Natural killer cell (primary cell): Measurements from ENCODE around the gene KCP. TPM values are rescaled to one million over a fixed set of nuclear protein-coding genes. Genes with fewer than 3 reads are reported as not detected.
A peak's percentile ranks its signal among the peaks of the same experiment; 100 is the strongest.

Experiments used
- ATAC-seq, 3 donors: fragments of 150-1000 bp in 2 of 3; fragments of 200-7000 bp in 1 of 3; cut with Tn5 transposase; 1 replicate in 1 of 3; 2 replicates in 2 of 3; pipeline ENCODE4 v1.10.0; 2021; ENCODE audit warnings: mild to moderate bottlenecking in 2 of 3, moderate library complexity in 2 of 3
- DNase-seq, 2 donors: peaks; one replicate each; pipeline versions ENCODE4 v3.0.0 to v3.0.0-alpha.2; 2013 to 2021; ENCODE audit warnings: mixed read lengths in 1 of 2
- H3K27ac ChIP-seq: one replicate; pipeline ENCODE4 v1.5.1; 2013; ENCODE audit warnings: mild to moderate bottlenecking, low read length
- H3K27me3 ChIP-seq: one replicate; pipeline ENCODE4 v1.6.1; 2013; ENCODE audit warnings: low read length; ENCODE audit not compliant: control insufficient read depth, insufficient read depth
- H3K36me3 ChIP-seq: one replicate; pipeline ENCODE4 v1.6.1; 2013; ENCODE audit warnings: low read length; ENCODE audit not compliant: control insufficient read depth, insufficient read depth
- H3K4me1 ChIP-seq: one replicate; pipeline ENCODE4 v1.6.1; 2013; ENCODE audit warnings: low read length; ENCODE audit not compliant: control insufficient read depth, insufficient read depth
- H3K4me3 ChIP-seq: one replicate; pipeline ENCODE4 v1.5.1; 2013; ENCODE audit warnings: low read length
- H3K9me3 ChIP-seq: one replicate; pipeline ENCODE4 v1.6.1; 2013; ENCODE audit warnings: low read length; ENCODE audit not compliant: control insufficient read depth, insufficient read depth
- H3K27ac Mint-ChIP-seq, 2 donors: one replicate each; pipeline ENCODE4 v1.8.0; 2022; ENCODE audit warnings: mild to moderate bottlenecking in 2 of 2, mixed read lengths in 2 of 2, moderate library complexity in 1 of 2
- H3K27me3 Mint-ChIP-seq, 2 donors: one replicate each; pipeline ENCODE4 v1.8.0; 2022; ENCODE audit warnings: low read depth in 2 of 2, mixed read lengths in 2 of 2
- H3K36me3 Mint-ChIP-seq: one replicate; pipeline ENCODE4 v1.8.0; 2022; ENCODE audit warnings: mixed read lengths
- H3K4me1 Mint-ChIP-seq, 2 donors: one replicate each; pipeline ENCODE4 v1.8.0; 2022; ENCODE audit warnings: mixed read lengths in 2 of 2
- H3K4me3 Mint-ChIP-seq: one replicate; pipeline ENCODE4 v1.8.0; 2022; ENCODE audit warnings: mild to moderate bottlenecking, moderate library complexity, mixed read lengths
- H3K9me3 Mint-ChIP-seq, 2 donors: one replicate each; pipeline ENCODE4 v1.8.0; 2022; ENCODE audit warnings: mixed read lengths in 2 of 2
- CTCF ChIP-seq: fragments of 200-600 bp; IDR thresholded peaks from one replicate; pipeline ENCODE4 v1.8.0; 2022; ENCODE audit warnings: antibody characterized with exemption
- WGBS: methylation state at CpG from one replicate; pipeline ENCODE4 v1.1.7; 2013; ENCODE audit warnings: missing lambda C conversion rate; ENCODE audit not compliant: insufficient coverage; 5-methylcytosine and 5-hydroxymethylcytosine counted together
- intact Hi-C: fragments of 100-400 bp; cut with micrococcal nuclease; formaldehyde crosslinking; loops from one replicate; pipeline ENCODE4 v1.14.2; 2022
- total RNA-seq, 4 donors: library from RNA; stranded (reverse); fragments of 120-200 nt in 1 of 4; gene quantifications; one replicate each; pipeline versions ENCODE4 v1.2.3 to v1.2.4, GENCODE V29; 2013 to 2022

The KCP gene
- total RNA-seq, 3 donors from 2014 or later (not counting 1 experiment from before 2014, with no cell fraction given), result 0.49 to 0.95 TPM; not detected in 1

GRCh38 chr7:128841921-128842673, 68.4 kb downstream of the KCP start:
- Mint-ChIP-seq H3K9me3 (no peaks in the 10 kb centered on the region), H3K4me3 (peak overlapping the region; percentile 50), H3K27me3 (no peaks in the 10 kb centered on the region), H3K27ac (no peak overlapping the region), H3K4me1 (no peaks in the 10 kb centered on the region), H3K36me3 (no peaks in the 10 kb centered on the region)
- Histone ChIP-seq H3K27me3 (no peaks in the 10 kb centered on the region), H3K36me3 (no peaks in the 10 kb centered on the region), H3K9me3 (no peaks in the 10 kb centered on the region), H3K4me1 (peaks cover 3% of the 10 kb centered on the region), H3K4me3 (no peak overlapping the region), H3K27ac (no peak overlapping the region)
- ATAC-seq, result peak; percentile 58 to 86 (median 84)
- DNase-seq, result peak; percentile 51 to 79
- intact Hi-C loops, result loop anchor here (5.0 kb wide), 1 partner anchor 40 kb away; no protein-coding TSS in a partner anchor
- peak; percentile 70 for TF ChIP-seq CTCF
- 53% methylated on average over 35 of the region's 35 CpGs for WGBS

GRCh38 chr7:128841171-128841690, 69.3 kb downstream of the KCP start:
- DNase-seq, result no peak
- H3K36me3 ChIP-seq, result no peaks in the 10 kb centered on the region
- intact Hi-C loops, result loop anchor here (5.0 kb wide), 1 partner anchor 41 kb away; no protein-coding TSS in a partner anchor
- Mint-ChIP-seq H3K4me3 (no peak overlapping the region), H3K9me3 (no peaks in the 10 kb centered on the region), H3K4me1 (no peaks in the 10 kb centered on the region), H3K27me3 (no peaks in the 10 kb centered on the region), H3K36me3 (no peaks in the 10 kb centered on the region), H3K27ac (no peak overlapping the region)
- no peaks in the 10 kb centered on the region for H3K9me3 ChIP-seq
- no peak for TF ChIP-seq CTCF
- H3K27ac ChIP-seq, result no peak overlapping the region
- H3K4me3 ChIP-seq, result no peak overlapping the region
- ATAC-seq, result no peak
- no peaks in the 10 kb centered on the region for H3K27me3 ChIP-seq
- 84% methylated on average over 17 of the region's 17 CpGs for WGBS
- H3K4me1 ChIP-seq, result peaks cover 3% of the 10 kb centered on the region

GRCh38 chr7:128840326-128841170, 70.0 kb downstream of the KCP start:
- no peak for ATAC-seq
- intact Hi-C loops, result loop anchor here (5.0 kb wide), 1 partner anchor 42 kb away; no protein-coding TSS in a partner anchor
- H3K4me3 ChIP-seq, result no peak overlapping the region
- H3K4me1 ChIP-seq, result peaks cover 3% of the 10 kb centered on the region
- no peak for TF ChIP-seq CTCF
- H3K9me3 ChIP-seq, result no peaks in the 10 kb centered on the region
- Mint-ChIP-seq H3K27me3 (no peaks in the 10 kb centered on the region), H3K4me3 (no peak overlapping the region), H3K36me3 (no peaks in the 10 kb centered on the region), H3K9me3 (no peaks in the 10 kb centered on the region), H3K4me1 (no peaks in the 10 kb centered on the region), H3K27ac (no peak overlapping the region)
- 92% methylated on average over 23 of the region's 23 CpGs for WGBS
- H3K27ac ChIP-seq, result no peak overlapping the region
- H3K36me3 ChIP-seq, result no peaks in the 10 kb centered on the region
- H3K27me3 ChIP-seq, result no peaks in the 10 kb centered on the region
- DNase-seq, result no peak
